NOMO-1 treated with dmso at 0.1 percent for 144 hours (cell line): ENCODE results near the gene MRFAP1.
"Not testable (repeated sequence)": the region's sequence is repeated elsewhere in the genome, so short reads cannot be mapped to it uniquely, and the experiment has no call there.

Experiments used
- DNase-seq: peaks from one replicate; lab custom pipeline; 2025; ENCODE audit not compliant: unreplicated experiment; lab: John Stamatoyannopoulos, UW

The MRFAP1 gene

DNA sequence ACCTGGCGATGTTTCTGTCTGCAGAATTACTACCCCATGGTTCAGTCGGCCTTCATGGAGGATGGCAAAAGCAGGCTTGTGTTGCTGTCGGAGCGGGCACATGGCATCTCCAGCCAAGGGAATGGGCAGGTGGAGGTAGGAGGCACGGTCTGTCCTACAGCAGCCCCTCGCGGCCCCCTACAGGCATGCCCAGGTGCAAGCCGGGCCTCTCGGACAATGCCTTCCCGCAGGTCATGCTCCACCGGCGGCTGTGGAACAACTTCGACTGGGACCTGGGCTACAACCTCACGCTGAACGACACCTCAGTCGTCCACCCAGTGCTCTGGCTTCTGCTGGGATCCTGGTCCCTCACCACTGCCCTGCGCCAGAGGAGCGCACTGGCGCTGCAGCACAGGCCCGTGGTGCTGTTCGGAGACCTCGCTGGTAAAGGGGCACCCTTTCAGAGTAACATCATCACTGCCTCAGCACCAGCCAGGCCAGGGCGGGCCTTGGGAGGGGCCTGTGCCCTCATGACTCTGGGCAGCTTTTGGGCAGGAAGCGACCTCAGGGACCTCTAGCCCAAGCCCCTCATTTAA, 29.5 kb upstream of the MRFAP1 start:
- DNase-seq, result no peak

DNA sequence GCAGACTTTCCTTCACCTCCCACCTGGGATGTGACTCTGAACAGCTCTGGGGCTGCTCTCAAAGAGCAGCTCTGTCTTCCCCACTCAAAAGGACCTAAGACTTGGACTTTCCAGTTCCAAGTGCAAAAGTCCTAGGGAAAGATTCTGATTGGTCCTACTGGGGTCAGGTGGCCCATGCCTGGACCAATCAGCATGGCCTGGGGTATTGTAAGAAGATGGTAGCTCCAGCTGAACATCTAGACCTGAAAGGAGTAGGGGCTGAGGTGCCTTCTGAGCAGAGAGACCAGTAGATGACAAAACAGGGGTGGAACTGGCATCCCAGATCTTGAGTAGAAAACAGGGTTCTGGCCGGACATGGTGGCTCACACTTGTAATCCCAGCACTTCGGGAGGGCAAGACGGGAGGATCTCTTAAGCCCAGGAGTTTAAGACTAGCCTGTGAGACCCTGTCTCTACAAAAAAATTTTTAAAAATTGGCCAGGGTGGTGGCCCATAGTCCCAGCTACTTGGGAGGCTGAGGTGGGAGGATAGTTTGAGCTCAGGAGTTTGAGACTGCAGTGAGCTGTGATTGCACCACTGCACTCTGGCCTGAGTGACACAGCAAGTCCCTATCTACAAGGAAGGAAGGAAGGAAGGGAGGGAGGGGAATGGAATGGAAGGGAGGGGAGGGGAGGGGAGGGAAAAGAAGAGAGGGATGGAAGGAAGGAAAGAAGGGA, 27.4 kb upstream of the MRFAP1 start:
- DNase-seq, result no peak

- no peak for DNase-seq
Measured at GRCh38 chr4:6613676-6614651, 26.5 kb upstream of the MRFAP1 start.

- DNase-seq, result no peak
Measured at GRCh38 chr4:6614701-6615230, 25.7 kb upstream of the MRFAP1 start.

GRCh38 chr4:6616087-6616995, 24.1 kb upstream of the MRFAP1 start:
- DNase-seq, result no peak

DNA sequence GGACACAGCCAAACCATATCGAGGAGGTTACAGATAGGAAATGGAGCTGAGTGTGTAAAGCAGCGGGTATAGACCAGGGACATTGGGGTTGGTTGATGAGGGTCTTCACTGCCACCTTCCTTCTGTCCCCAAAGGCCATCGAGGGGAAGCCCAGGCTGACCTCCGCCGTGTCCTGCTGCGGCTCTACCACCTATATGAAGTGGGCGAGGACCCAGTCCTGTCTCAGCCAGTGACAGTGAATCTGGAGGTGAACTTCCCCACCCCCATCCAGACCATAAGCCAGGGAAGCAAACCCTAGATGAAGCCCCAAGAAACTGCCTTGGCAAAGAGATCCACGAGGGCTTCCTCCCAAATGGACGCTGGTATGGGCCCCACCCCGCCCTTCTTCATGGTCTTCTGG, 23.2 kb upstream of the MRFAP1 start:
- DNase-seq, result no peak

DNA sequence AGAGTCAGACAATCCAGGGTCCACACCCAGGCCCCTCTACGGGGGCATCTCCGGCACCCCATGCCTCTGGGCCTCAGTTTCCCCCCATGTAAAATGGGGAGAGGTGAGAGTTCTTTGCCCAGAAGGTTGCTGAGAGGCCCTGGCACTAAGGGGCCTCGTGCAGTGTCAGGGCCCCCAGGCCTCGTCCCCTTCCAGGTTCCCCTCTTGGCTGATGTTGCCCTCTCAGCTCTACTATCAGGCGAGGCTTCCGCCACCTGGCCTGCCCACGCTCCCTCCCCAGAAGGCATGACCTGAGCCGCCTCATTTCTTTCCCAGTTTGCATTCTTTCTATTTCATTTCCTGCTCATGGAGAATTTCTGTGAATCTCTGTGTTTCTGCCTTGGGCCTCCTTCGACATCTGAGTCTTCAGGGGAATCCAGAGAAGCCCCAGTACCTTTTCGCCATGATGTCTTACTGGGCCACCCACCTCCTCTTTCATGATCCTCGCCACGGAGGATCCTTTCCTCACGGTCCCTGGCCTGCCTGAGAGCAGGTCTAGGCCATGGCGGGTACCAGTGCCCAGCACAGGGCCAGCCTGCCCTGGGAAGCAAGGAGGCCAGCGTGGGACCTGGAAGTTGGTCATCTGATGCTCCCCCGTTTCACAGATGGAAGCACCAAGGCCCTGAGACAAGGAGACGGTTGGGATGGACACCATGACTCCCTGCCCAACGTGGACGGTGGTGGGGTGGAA, 21.9 kb upstream of the MRFAP1 start:
- DNase-seq, result no peak

DNA sequence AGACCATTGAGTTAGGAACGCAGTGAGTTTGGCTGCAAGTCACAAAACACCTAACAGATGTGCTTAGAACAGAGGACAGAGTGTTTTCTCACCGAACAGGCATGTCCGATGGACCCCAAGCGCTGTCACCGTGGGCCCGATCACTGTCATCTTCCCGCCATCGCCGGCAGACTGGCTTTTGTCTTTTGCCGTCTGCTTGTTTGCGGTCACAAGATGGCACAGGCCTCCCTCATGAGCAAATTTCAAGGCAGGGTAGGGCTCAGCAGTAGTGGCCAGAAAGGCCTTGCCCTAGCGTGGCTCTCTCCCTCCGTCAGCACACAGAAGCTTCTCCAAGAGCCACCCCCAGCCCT, 21.4 kb upstream of the MRFAP1 start:
- DNase-seq, result no peak

- DNase-seq, result no peak
Measured at GRCh38 chr4:6619466-6620255, 20.8 kb upstream of the MRFAP1 start.

- no peak for DNase-seq
Measured at GRCh38 chr4:6620296-6620695, 20.2 kb upstream of the MRFAP1 start.

GRCh38 chr4:6620891-6621555, 19.5 kb upstream of the MRFAP1 start:
- no peak for DNase-seq

GRCh38 chr4:6621556-6621927, 18.9 kb upstream of the MRFAP1 start:
- no peak for DNase-seq

- no peak for DNase-seq
Measured at GRCh38 chr4:6622744-6623143, 17.7 kb upstream of the MRFAP1 start.

- no peak for DNase-seq
Measured at GRCh38 chr4:6625256-6625655, 15.2 kb upstream of the MRFAP1 start.

DNA sequence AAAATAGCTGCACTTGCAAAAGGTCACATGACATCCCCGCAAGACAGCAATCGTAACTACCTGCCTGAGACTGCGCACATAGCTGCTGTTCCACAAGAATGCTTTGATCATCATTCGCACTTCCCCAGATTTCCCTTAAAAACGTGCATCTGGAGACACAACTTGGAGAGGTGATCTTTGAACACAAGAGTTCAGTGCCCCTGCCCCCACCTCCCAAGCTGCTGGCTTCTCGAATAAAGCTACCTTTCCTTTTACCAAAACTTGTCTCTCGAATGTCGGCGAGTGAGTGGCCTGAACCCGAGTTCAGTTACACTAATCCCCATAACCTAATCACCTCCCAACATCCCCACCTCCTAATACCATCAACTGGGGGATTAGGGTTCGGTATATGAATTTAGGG, 14.4 kb upstream of the MRFAP1 start:
- no peak for DNase-seq

DNA sequence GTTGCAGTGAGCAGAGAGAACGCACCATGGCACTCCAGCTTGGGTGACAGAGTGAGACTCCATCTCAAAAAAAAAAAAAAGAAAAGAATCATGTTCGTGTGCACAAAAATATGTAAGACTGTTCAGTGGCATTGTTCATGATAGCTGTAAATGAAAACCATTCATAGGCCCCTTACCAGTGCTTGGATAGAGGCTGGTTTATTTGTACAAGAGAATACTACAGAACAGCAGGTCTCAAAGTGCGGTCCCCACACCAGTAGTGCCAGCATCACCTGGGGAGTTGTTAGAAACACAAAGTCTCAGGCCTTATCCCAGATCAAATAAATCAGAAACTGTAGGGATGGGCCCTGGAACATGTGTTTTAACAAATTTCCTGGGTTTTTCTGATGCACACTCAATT, 12.7 kb upstream of the MRFAP1 start:
- DNase-seq, result no peak

- not testable (repeated sequence) for DNase-seq
Measured at GRCh38 chr4:6628484-6628883, 12.0 kb upstream of the MRFAP1 start.

- no peak for DNase-seq
Measured at GRCh38 chr4:6632125-6632524, 8.4 kb upstream of the MRFAP1 start.
